ENCODE data around the gene LDHAL6B. TPM values are rescaled to one million over a fixed set of nuclear protein-coding genes. Genes with fewer than 3 reads are reported as not detected.

Gene LDHAL6B
- total RNA-seq, 1 experiment from 2014 or later, result not detected

DNA sequence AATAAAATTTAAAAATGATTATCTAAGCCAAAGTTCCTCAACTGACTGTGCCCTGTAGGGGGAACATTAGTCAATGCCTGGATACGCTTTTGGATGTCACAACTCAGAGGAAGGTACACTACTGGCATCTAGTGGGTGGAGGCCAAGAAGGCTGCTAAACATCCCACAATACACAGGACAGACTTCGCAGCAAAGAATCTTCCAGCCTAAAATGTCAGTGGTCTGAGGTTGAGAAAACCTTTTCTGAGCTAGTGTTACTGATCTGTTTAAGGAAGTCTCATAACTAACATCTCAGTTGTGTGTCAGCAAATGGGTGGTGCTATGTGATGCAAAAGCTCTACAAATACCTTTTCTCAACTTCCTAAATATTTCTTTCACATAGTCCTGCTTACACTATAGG, 20.9 kb upstream of the LDHAL6B start (continued):
- TF ChIP-seq ZNF317 (CRISPR knock-in tag; IDR thresholded peaks at IDR 0.05; ENCODE audit: borderline replicate concordance, low read depth), result no peak
- TF ChIP-seq ZNF219 (CRISPR knock-in tag; IDR thresholded peaks at IDR 0.05; ENCODE audit: borderline replicate concordance), result no peak
- no peak for TF ChIP-seq NFYB (CRISPR knock-in tag; conservative IDR thresholded peaks at IDR 0.05; ENCODE audit: low read depth)
- no peak for TF ChIP-seq TCF7 (CRISPR knock-in tag; IDR thresholded peaks at IDR 0.05; ENCODE audit: low read depth)
- no peak for TF ChIP-seq ZNF121 (CRISPR knock-in tag; IDR thresholded peaks at IDR 0.05)
- TF ChIP-seq USF1 (CRISPR knock-in tag; IDR thresholded peaks at IDR 0.05), result no peak

DNA sequence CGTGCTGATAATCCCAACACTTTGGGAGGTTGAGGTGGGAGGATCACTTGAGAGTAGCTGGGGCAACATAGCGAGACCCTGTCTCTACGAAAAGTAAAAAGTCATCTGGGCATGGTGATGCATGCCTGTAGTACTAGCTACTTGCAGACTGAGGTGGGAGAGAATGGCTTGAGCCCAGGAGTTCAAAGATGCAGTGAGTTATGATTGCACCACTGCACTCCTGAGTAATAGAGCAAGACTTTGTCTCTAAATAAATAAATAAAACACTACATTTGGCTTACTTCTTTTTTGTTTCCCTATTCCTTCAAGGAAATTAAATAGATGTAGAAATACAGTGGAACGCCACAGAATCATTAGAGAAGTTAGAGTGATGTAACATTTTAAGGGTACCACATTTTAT, 20.1 kb upstream of the LDHAL6B start:
- H3K27me3 Mint-ChIP-seq (ENCODE audit: low read depth), result no peaks in the 10 kb centered on the region
- no peak for TF ChIP-seq USF1 (CRISPR knock-in tag; IDR thresholded peaks at IDR 0.05)
- no peak for TF ChIP-seq RORB (CRISPR knock-in tag; IDR thresholded peaks at IDR 0.05)
- ATAC-seq (no peak), DNase-seq (ENCODE audit: low spot score) (no peak)
- peaks cover 65% of the 10 kb centered on the region for H3K36me3 Mint-ChIP-seq
- no peak overlapping the region for H3K4me3 Mint-ChIP-seq
- H3K4me1 Mint-ChIP-seq, result no peaks in the 10 kb centered on the region
- POLR2A ChIA-PET, result no interaction called here
- H3K27ac Mint-ChIP-seq, result no peak overlapping the region
- CTCF ChIA-PET, result interaction anchor here (0.8 kb wide), 1 partner anchor 12 kb away, joined by 4 read pairs; no protein-coding TSS in a partner anchor
- H3K9me3 Mint-ChIP-seq, result peaks cover 42% of the 10 kb centered on the region

DNA sequence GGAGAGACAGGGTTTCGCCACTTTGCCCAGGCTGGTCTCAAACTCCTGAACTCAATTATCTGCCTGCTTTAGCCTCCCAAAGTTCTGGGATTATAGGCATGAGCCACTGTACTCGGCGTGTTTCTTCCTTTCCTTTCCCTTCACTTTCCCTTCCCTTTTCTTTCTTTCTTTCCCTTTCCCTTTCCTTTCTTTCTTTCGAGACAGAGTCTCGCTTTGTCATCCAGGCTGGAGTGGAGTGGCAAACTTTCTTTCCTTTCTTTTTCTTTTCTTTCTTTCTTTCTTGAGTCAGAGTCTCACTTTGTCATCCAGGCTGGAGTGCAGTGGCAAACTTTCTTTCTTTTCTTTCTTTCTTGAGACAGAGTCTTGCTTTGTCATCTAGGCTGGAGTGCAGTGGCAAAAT, 17.4 kb upstream of the LDHAL6B start:
- no peak for TF ChIP-seq EMX1 (CRISPR knock-in tag; IDR thresholded peaks at IDR 0.05)
- no peak for TF ChIP-seq TP53 (CRISPR knock-in tag; IDR thresholded peaks at IDR 0.05)
- TF ChIP-seq, protein P1, sequence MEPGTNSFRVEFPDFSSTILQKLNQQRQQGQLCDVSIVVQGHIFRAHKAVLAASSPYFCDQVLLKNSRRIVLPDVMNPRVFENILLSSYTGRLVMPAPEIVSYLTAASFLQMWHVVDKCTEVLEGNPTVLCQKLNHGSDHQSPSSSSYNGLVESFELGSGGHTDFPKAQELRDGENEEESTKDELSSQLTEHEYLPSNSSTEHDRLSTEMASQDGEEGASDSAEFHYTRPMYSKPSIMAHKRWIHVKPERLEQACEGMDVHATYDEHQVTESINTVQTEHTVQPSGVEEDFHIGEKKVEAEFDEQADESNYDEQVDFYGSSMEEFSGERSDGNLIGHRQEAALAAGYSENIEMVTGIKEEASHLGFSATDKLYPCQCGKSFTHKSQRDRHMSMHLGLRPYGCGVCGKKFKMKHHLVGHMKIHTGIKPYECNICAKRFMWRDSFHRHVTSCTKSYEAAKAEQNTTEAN (CRISPR knock-in tag; IDR thresholded peaks at IDR 0.05), result no peak
- TF ChIP-seq, protein P2, sequence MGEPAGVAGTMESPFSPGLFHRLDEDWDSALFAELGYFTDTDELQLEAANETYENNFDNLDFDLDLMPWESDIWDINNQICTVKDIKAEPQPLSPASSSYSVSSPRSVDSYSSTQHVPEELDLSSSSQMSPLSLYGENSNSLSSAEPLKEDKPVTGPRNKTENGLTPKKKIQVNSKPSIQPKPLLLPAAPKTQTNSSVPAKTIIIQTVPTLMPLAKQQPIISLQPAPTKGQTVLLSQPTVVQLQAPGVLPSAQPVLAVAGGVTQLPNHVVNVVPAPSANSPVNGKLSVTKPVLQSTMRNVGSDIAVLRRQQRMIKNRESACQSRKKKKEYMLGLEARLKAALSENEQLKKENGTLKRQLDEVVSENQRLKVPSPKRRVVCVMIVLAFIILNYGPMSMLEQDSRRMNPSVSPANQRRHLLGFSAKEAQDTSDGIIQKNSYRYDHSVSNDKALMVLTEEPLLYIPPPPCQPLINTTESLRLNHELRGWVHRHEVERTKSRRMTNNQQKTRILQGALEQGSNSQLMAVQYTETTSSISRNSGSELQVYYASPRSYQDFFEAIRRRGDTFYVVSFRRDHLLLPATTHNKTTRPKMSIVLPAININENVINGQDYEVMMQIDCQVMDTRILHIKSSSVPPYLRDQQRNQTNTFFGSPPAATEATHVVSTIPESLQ (CRISPR knock-in tag; IDR thresholded peaks at IDR 0.05), result no peak
- TF ChIP-seq, protein P3, sequence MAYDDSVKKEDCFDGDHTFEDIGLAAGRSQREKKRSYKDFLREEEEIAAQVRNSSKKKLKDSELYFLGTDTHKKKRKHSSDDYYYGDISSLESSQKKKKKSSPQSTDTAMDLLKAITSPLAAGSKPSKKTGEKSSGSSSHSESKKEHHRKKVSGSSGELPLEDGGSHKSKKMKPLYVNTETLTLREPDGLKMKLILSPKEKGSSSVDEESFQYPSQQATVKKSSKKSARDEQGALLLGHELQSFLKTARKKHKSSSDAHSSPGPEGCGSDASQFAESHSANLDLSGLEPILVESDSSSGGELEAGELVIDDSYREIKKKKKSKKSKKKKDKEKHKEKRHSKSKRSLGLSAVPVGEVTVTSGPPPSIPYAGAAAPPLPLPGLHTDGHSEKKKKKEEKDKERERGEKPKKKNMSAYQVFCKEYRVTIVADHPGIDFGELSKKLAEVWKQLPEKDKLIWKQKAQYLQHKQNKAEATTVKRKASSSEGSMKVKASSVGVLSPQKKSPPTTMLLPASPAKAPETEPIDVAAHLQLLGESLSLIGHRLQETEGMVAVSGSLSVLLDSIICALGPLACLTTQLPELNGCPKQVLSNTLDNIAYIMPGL (CRISPR knock-in tag; IDR thresholded peaks at IDR 0.05), result no peak
- no peak for TF ChIP-seq ZNF396 (CRISPR knock-in tag; IDR thresholded peaks at IDR 0.05; ENCODE audit: borderline replicate concordance)
- TF ChIP-seq, protein P4, sequence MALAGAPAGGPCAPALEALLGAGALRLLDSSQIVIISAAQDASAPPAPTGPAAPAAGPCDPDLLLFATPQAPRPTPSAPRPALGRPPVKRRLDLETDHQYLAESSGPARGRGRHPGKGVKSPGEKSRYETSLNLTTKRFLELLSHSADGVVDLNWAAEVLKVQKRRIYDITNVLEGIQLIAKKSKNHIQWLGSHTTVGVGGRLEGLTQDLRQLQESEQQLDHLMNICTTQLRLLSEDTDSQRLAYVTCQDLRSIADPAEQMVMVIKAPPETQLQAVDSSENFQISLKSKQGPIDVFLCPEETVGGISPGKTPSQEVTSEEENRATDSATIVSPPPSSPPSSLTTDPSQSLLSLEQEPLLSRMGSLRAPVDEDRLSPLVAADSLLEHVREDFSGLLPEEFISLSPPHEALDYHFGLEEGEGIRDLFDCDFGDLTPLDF (CRISPR knock-in tag; IDR thresholded peaks at IDR 0.05), result no peak
- TF ChIP-seq SOX15 (CRISPR knock-in tag; IDR thresholded peaks at IDR 0.05), result no peak
- no peak for TF ChIP-seq FOXJ3 (CRISPR knock-in tag; IDR thresholded peaks at IDR 0.05; ENCODE audit: borderline replicate concordance)
- TF ChIP-seq CREM (CRISPR knock-in tag; IDR thresholded peaks at IDR 0.05), result no peak
- TF ChIP-seq, protein P5, sequence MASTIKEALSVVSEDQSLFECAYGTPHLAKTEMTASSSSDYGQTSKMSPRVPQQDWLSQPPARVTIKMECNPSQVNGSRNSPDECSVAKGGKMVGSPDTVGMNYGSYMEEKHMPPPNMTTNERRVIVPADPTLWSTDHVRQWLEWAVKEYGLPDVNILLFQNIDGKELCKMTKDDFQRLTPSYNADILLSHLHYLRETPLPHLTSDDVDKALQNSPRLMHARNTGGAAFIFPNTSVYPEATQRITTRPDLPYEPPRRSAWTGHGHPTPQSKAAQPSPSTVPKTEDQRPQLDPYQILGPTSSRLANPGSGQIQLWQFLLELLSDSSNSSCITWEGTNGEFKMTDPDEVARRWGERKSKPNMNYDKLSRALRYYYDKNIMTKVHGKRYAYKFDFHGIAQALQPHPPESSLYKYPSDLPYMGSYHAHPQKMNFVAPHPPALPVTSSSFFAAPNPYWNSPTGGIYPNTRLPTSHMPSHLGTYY (CRISPR knock-in tag; IDR thresholded peaks at IDR 0.05), result no peak
- TF ChIP-seq ATF1 (CRISPR knock-in tag; IDR thresholded peaks at IDR 0.05), result no peak
- TF ChIP-seq ETV6 (CRISPR knock-in tag; IDR thresholded peaks at IDR 0.05), result no peak
- TF ChIP-seq ZNF121 (CRISPR knock-in tag; IDR thresholded peaks at IDR 0.05), result no peak
- TF ChIP-seq JUN (CRISPR knock-in tag; IDR thresholded peaks at IDR 0.05), result no peak
- TF ChIP-seq, protein P6, sequence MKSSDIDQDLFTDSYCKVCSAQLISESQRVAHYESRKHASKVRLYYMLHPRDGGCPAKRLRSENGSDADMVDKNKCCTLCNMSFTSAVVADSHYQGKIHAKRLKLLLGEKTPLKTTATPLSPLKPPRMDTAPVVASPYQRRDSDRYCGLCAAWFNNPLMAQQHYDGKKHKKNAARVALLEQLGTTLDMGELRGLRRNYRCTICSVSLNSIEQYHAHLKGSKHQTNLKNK (CRISPR knock-in tag; IDR thresholded peaks at IDR 0.05), result no peak
- no peak for TF ChIP-seq GABPB1 (CRISPR knock-in tag; IDR thresholded peaks at IDR 0.05)
- Mint-ChIP-seq H3K9me3 (peaks cover 19% of the 10 kb centered on the region), H3K36me3 (peaks cover 57% of the 10 kb centered on the region), H3K4me3 (no peak overlapping the region), H3K27me3 (ENCODE audit: low read depth) (no peaks in the 10 kb centered on the region), H3K4me1 (no peaks in the 10 kb centered on the region), H3K27ac (0 out of 2 replicates have a peak overlapping the region, but pooled peaks have one; percentile 8)
- POLR2A ChIA-PET, result no interaction called here
- no peak for DNase-seq (ENCODE audit: low spot score)
- CTCF ChIA-PET, result no interaction called here
- no peak for ATAC-seq
